ENCODE data around the gene FOXN4.

- no peak for TF ChIP-seq CTCF (IDR thresholded peaks at IDR 0.05; ENCODE audit: low read length)
- no peak for TF ChIP-seq EZH2 (IDR thresholded peaks at IDR 0.05; ENCODE audit: borderline replicate concordance, low read length)
Measured at GRCh38 chr12:109291117-109291516, 18.0 kb downstream of the FOXN4 start.

All from OCI-LY1 (cell line).